Fibroblast of mammary gland (primary cell): ENCODE results near the gene FADS6.
A peak's percentile ranks its signal among the peaks of the same experiment; 100 is the strongest.

Experiments used
- DNase-seq: peaks from one replicate; pipeline ENCODE4 v3.0.0-alpha.2; 2010; ENCODE audit warnings: low read depth
- H3K4me3 ChIP-seq: 2 replicates; pipeline ENCODE4 v1.5.1; 2011; ENCODE audit warnings: low read depth, mild to moderate bottlenecking, low read length, moderate library complexity; ENCODE audit not compliant: control insufficient read depth
- CTCF ChIP-seq: conservative IDR thresholded peaks from 2 replicates; pipeline ENCODE4 v1.5.1; 2011; ENCODE audit warnings: low read depth, low read length, inconsistent platforms; ENCODE audit not compliant: control insufficient read depth, insufficient read depth

FADS6 gene

GRCh38 chr17:74875155-74875976 is 18.1 kb downstream of the FADS6 start:
- no peak overlapping the region for H3K4me3 ChIP-seq
- DNase-seq, result no peak
- no peak for TF ChIP-seq CTCF

- TF ChIP-seq CTCF, result no peak
- DNase-seq, result no peak
- no peak overlapping the region for H3K4me3 ChIP-seq
Measured at GRCh38 chr17:74874615-74875037, 18.8 kb downstream of the FADS6 start.

- H3K4me3 ChIP-seq, result peak overlapping the region; percentile 87
- no peak for DNase-seq
- TF ChIP-seq CTCF, result no peak
Measured at GRCh38 chr17:74873874-74874614, 19.4 kb downstream of the FADS6 start.

GRCh38 chr17:74873037-74873873 is 20.2 kb downstream of the FADS6 start:
- DNase-seq, result peak; percentile 100
- no peak for TF ChIP-seq CTCF
- H3K4me3 ChIP-seq, result peak overlapping the region; percentile 87

GRCh38 chr17:74872313-74873036 is 21.0 kb downstream of the FADS6 start, which contains the start of gene FDXR:
Gene FDXR, minus strand, starts transcription at chr17:74872994. Its CDS starts 50 bp downstream, at chr17:74872944.
- H3K4me3 ChIP-seq, result peak within 1 kb of the TSS; percentile 87
- no peak for DNase-seq
- TF ChIP-seq CTCF, result no peak

- H3K4me3 ChIP-seq, result peak overlapping the region; percentile 84
- no peak for DNase-seq
- TF ChIP-seq CTCF, result no peak
Measured at GRCh38 chr17:74871356-74872076, 21.9 kb downstream of the FADS6 start.
